Activated naive CD8-positive, alpha-beta T cell (primary cell): Measurements from ENCODE around the gene MPV17.
A peak's percentile ranks its signal among the peaks of the same experiment; 100 is the strongest.
"Not testable (repeated sequence)": the region's sequence is repeated elsewhere in the genome, so short reads cannot be mapped to it uniquely, and the experiment has no call there.

Experiments
- H3K27ac Mint-ChIP-seq: one replicate; pipeline ENCODE4 v1.8.0; 2021; ENCODE audit warnings: mixed read lengths
- H3K27me3 Mint-ChIP-seq: one replicate; pipeline ENCODE4 v1.8.0; 2021; ENCODE audit warnings: mixed read lengths
- H3K36me3 Mint-ChIP-seq: one replicate; pipeline ENCODE4 v1.8.0; 2021; ENCODE audit warnings: mixed read lengths
- H3K4me1 Mint-ChIP-seq: one replicate; pipeline ENCODE4 v1.8.0; 2021; ENCODE audit warnings: low read depth, mixed read lengths
- H3K4me3 Mint-ChIP-seq: one replicate; pipeline ENCODE4 v1.8.0; 2021; ENCODE audit warnings: mild to moderate bottlenecking, mixed read lengths
- H3K9me3 Mint-ChIP-seq: one replicate; pipeline ENCODE4 v1.8.0; 2021; ENCODE audit warnings: low read depth, mixed read lengths

Gene MPV17

GRCh38 chr2:27322766-27323595, at the start of gene MPV17:
TSS of gene MPV17 (minus strand) at chr2:27323097. CDS start at chr2:27322517, 580 bp downstream.
- peak within 1 kb of the TSS; percentile 99 for H3K4me3 Mint-ChIP-seq
- H3K4me1 Mint-ChIP-seq, result peaks cover 26% of the 10 kb centered on the region
- H3K27ac Mint-ChIP-seq, result peak within 1 kb of the TSS; percentile 99
- H3K27me3 Mint-ChIP-seq, result no peaks in the 10 kb centered on the region
- no peaks in the 10 kb centered on the region for H3K9me3 Mint-ChIP-seq
- H3K36me3 Mint-ChIP-seq, result peaks cover 4% of the 10 kb centered on the region

- Mint-ChIP-seq H3K9me3 (no peaks in the 10 kb centered on the region), H3K4me1 (peaks cover 38% of the 10 kb centered on the region)
Measured at GRCh38 chr2:27370816-27371620, 48.1 kb upstream of the MPV17 start.

GRCh38 chr2:27370026-27370815, 47.3 kb upstream of the MPV17 start, which contains the start of the genes EIF2B4 and SNX17:
TSS of gene EIF2B4 (minus strand) at chr2:27370338. CDS start at chr2:27370314, 24 bp downstream.
TSS of gene SNX17 (plus strand) at chr2:27370616. CDS start at chr2:27370744, 128 bp downstream.
- Mint-ChIP-seq H3K27me3 (no peaks in the 10 kb centered on the region), H3K4me1 (peaks cover 38% of the 10 kb centered on the region), H3K4me3 (peak within 1 kb of the TSS; percentile 100), H3K36me3 (peaks cover 17% of the 10 kb centered on the region), H3K9me3 (no peaks in the 10 kb centered on the region), H3K27ac (peak within 1 kb of the TSS; percentile 100)

More at GRCh38 chr2:27370816-27371620, 48.1 kb upstream of the MPV17 start:
- Mint-ChIP-seq H3K27me3 (no peaks in the 10 kb centered on the region), H3K27ac (peak overlapping the region; percentile 99), H3K4me3 (peak overlapping the region; percentile 100), H3K36me3 (peaks cover 17% of the 10 kb centered on the region)

GRCh38 chr2:27369471-27370025, 46.7 kb upstream of the MPV17 start:
- Mint-ChIP-seq H3K4me1 (peaks cover 36% of the 10 kb centered on the region), H3K27ac (peak overlapping the region; percentile 88), H3K9me3 (no peaks in the 10 kb centered on the region), H3K4me3 (peak overlapping the region; percentile 100), H3K36me3 (peaks cover 17% of the 10 kb centered on the region), H3K27me3 (no peaks in the 10 kb centered on the region)

GRCh38 chr2:27363933-27364332, 41.0 kb upstream of the MPV17 start:
- Mint-ChIP-seq H3K27me3 (no peaks in the 10 kb centered on the region), H3K36me3 (peaks cover 5% of the 10 kb centered on the region), H3K27ac (no peak overlapping the region), H3K9me3 (no peaks in the 10 kb centered on the region), H3K4me3 (no peak overlapping the region), H3K4me1 (peaks cover 10% of the 10 kb centered on the region)

GRCh38 chr2:27362678-27363420, 40.0 kb upstream of the MPV17 start:
- peaks cover 3% of the 10 kb centered on the region for H3K36me3 Mint-ChIP-seq
- H3K27ac Mint-ChIP-seq, result peak overlapping the region; percentile 16
- peaks cover 10% of the 10 kb centered on the region for H3K4me1 Mint-ChIP-seq
- no peaks in the 10 kb centered on the region for H3K27me3 Mint-ChIP-seq
- H3K9me3 Mint-ChIP-seq, result no peaks in the 10 kb centered on the region
- no peak overlapping the region for H3K4me3 Mint-ChIP-seq

GRCh38 chr2:27356382-27357181, 33.7 kb upstream of the MPV17 start, which contains the start of gene GTF3C2:
TSS of gene GTF3C2 (minus strand) at chr2:27356764. CDS start at chr2:27343554, 13,210 bp downstream.
- H3K9me3 Mint-ChIP-seq, result no peaks in the 10 kb centered on the region
- peak within 1 kb of the TSS; percentile 99 for H3K4me3 Mint-ChIP-seq
- no peaks in the 10 kb centered on the region for H3K27me3 Mint-ChIP-seq
- H3K36me3 Mint-ChIP-seq, result no peaks in the 10 kb centered on the region
- peaks cover 51% of the 10 kb centered on the region for H3K4me1 Mint-ChIP-seq
- peak within 1 kb of the TSS; percentile 100 for H3K27ac Mint-ChIP-seq

GRCh38 chr2:27356056-27356381, 33.1 kb upstream of the MPV17 start:
- peak overlapping the region; percentile 99 for H3K4me3 Mint-ChIP-seq
- no peaks in the 10 kb centered on the region for H3K27me3 Mint-ChIP-seq
- no peaks in the 10 kb centered on the region for H3K9me3 Mint-ChIP-seq
- H3K27ac Mint-ChIP-seq, result peak overlapping the region; percentile 100
- H3K36me3 Mint-ChIP-seq, result no peaks in the 10 kb centered on the region
- peaks cover 55% of the 10 kb centered on the region for H3K4me1 Mint-ChIP-seq

- peaks cover 60% of the 10 kb centered on the region for H3K4me1 Mint-ChIP-seq
- H3K27ac Mint-ChIP-seq, result no peak overlapping the region
- no peaks in the 10 kb centered on the region for H3K9me3 Mint-ChIP-seq
- H3K36me3 Mint-ChIP-seq, result no peaks in the 10 kb centered on the region
- H3K4me3 Mint-ChIP-seq, result peak overlapping the region; percentile 99
- no peaks in the 10 kb centered on the region for H3K27me3 Mint-ChIP-seq
Measured at GRCh38 chr2:27354597-27354927, 31.7 kb upstream of the MPV17 start.

GRCh38 chr2:27353762-27354596, 31.1 kb upstream of the MPV17 start:
- H3K27ac Mint-ChIP-seq, result peak overlapping the region; percentile 34
- H3K4me3 Mint-ChIP-seq, result peak overlapping the region; percentile 40
- peaks cover 62% of the 10 kb centered on the region for H3K4me1 Mint-ChIP-seq
- H3K9me3 Mint-ChIP-seq, result no peaks in the 10 kb centered on the region
- peaks cover 2% of the 10 kb centered on the region for H3K36me3 Mint-ChIP-seq
- no peaks in the 10 kb centered on the region for H3K27me3 Mint-ChIP-seq

GRCh38 chr2:27353386-27353761, 30.5 kb upstream of the MPV17 start:
- H3K27me3 Mint-ChIP-seq, H3K9me3 Mint-ChIP-seq, H3K36me3 Mint-ChIP-seq, H3K4me3 Mint-ChIP-seq, H3K27ac Mint-ChIP-seq: not testable (repeated sequence)
- H3K4me1 Mint-ChIP-seq, result peaks cover 59% of the 10 kb centered on the region

- Mint-ChIP-seq H3K27ac (peak overlapping the region; percentile 34), H3K4me1 (peaks cover 59% of the 10 kb centered on the region), H3K4me3 (peak overlapping the region; percentile 30), H3K9me3 (no peaks in the 10 kb centered on the region), H3K27me3 (no peaks in the 10 kb centered on the region), H3K36me3 (peaks cover 2% of the 10 kb centered on the region)
Measured at GRCh38 chr2:27351802-27352598, 29.1 kb upstream of the MPV17 start.
